SK-N-SH treated with all-trans-retinoic acid at 6 μM for 48 hours (cell line): ENCODE measurements around the gene NPLOC4.

Experiments used
- ATAC-seq: fragments of 200-7000 bp; cut with Tn5 transposase; 3 replicates; pipeline ENCODE4 v1.9.1; 2020; ENCODE audit warnings: mild to moderate bottlenecking, moderate library complexity
- CSRNP3 ChIP-seq: fragments of 250-450 bp; sonication (Bioruptor Pico); IDR thresholded peaks from 2 replicates; pipeline ENCODE4 v1.5.1; 2021; ENCODE audit warnings: mild to moderate bottlenecking, moderate library complexity
- ESRRG ChIP-seq: fragments of 250-450 bp; sonication (Bioruptor Pico); IDR thresholded peaks from 2 replicates; pipeline ENCODE4 v1.6.1; 2021; ENCODE audit warnings: mild to moderate bottlenecking
- GLIS3 ChIP-seq: fragments of 250-450 bp; sonication (Bioruptor Pico); IDR thresholded peaks from 2 replicates; pipeline ENCODE4 v1.5.0; 2020; ENCODE audit warnings: mild to moderate bottlenecking, moderate library complexity
- ISL1 ChIP-seq: fragments of 250-450 bp; sonication (Bioruptor Pico); IDR thresholded peaks from 2 replicates; pipeline ENCODE4 v2.1.2; 2022; ENCODE audit warnings: mild to moderate bottlenecking, moderate library complexity
- PATZ1 ChIP-seq: fragments of 250-450 bp; sonication (Bioruptor Pico); IDR thresholded peaks from 2 replicates; pipeline ENCODE4 v1.8.0; 2020; ENCODE audit warnings: mild to moderate bottlenecking, moderate library complexity, borderline replicate concordance
- PPARA ChIP-seq: fragments of 250-450 bp; sonication (Bioruptor Pico); IDR thresholded peaks from 2 replicates; pipeline ENCODE4 v1.5.0; 2020; ENCODE audit warnings: mild to moderate bottlenecking, borderline replicate concordance
- RARB ChIP-seq: fragments of 250-450 bp; sonication (Bioruptor Pico); IDR thresholded peaks from 2 replicates; pipeline ENCODE4 v1.8.0; 2021; ENCODE audit warnings: mild to moderate bottlenecking, moderate library complexity
- SNAI2 ChIP-seq: fragments of 250-450 bp; sonication (Bioruptor Pico); IDR thresholded peaks from 2 replicates; pipeline ENCODE4 v1.5.0; 2020; ENCODE audit warnings: mild to moderate bottlenecking, moderate library complexity
- TCF4 ChIP-seq: fragments of 250-450 bp; sonication (Bioruptor Pico); IDR thresholded peaks from 2 replicates; pipeline ENCODE4 v1.8.0; 2021; ENCODE audit warnings: mild to moderate bottlenecking, moderate library complexity, borderline replicate concordance
- TOX ChIP-seq: fragments of 250-450 bp; sonication (Bioruptor Pico); IDR thresholded peaks from 2 replicates; pipeline ENCODE4 v1.8.0; 2021; ENCODE audit warnings: mild to moderate bottlenecking, moderate library complexity, borderline replicate concordance
- ZC3H10 ChIP-seq: fragments of 250-450 bp; sonication (Bioruptor Pico); IDR thresholded peaks from 2 replicates; pipeline ENCODE4 v1.5.1; 2021; ENCODE audit warnings: mild to moderate bottlenecking, moderate library complexity
- ZFP3 ChIP-seq: fragments of 250-450 bp; sonication (Bioruptor Pico); IDR thresholded peaks from 2 replicates; pipeline ENCODE4 v1.5.0; 2020; ENCODE audit warnings: mild to moderate bottlenecking, moderate library complexity
- ZFP30 ChIP-seq: fragments of 450-650 bp; formaldehyde crosslinking; IDR thresholded peaks from 2 replicates; pipeline ENCODE4 v1.5.0; 2022; ENCODE audit warnings: mild to moderate bottlenecking, moderate library complexity
- TF ChIP-seq, protein P1 (sequence below): fragments of 250-450 bp; sonication (Bioruptor Pico); IDR thresholded peaks from 2 replicates; pipeline ENCODE4 v1.8.0; 2021; ENCODE audit warnings: low read depth, mild to moderate bottlenecking, moderate library complexity, borderline replicate concordance
- TF ChIP-seq, protein P2 (sequence below): fragments of 250-450 bp; sonication (Bioruptor Pico); IDR thresholded peaks from 2 replicates; pipeline ENCODE4 v1.5.1; 2020; ENCODE audit warnings: low read depth, mild to moderate bottlenecking, moderate library complexity
- TF ChIP-seq, protein P3 (sequence below): fragments of 250-450 bp; sonication (Bioruptor Pico); IDR thresholded peaks from 2 replicates; pipeline ENCODE4 v1.5.0; 2020; ENCODE audit warnings: mild to moderate bottlenecking, moderate library complexity

Gene NPLOC4

GRCh38 chr17:81553018-81553615, 83.8 kb downstream of the NPLOC4 start (continued):
- TF ChIP-seq CSRNP3 (CRISPR knock-in tag) (no peak), SNAI2 (no peak)

DNA sequence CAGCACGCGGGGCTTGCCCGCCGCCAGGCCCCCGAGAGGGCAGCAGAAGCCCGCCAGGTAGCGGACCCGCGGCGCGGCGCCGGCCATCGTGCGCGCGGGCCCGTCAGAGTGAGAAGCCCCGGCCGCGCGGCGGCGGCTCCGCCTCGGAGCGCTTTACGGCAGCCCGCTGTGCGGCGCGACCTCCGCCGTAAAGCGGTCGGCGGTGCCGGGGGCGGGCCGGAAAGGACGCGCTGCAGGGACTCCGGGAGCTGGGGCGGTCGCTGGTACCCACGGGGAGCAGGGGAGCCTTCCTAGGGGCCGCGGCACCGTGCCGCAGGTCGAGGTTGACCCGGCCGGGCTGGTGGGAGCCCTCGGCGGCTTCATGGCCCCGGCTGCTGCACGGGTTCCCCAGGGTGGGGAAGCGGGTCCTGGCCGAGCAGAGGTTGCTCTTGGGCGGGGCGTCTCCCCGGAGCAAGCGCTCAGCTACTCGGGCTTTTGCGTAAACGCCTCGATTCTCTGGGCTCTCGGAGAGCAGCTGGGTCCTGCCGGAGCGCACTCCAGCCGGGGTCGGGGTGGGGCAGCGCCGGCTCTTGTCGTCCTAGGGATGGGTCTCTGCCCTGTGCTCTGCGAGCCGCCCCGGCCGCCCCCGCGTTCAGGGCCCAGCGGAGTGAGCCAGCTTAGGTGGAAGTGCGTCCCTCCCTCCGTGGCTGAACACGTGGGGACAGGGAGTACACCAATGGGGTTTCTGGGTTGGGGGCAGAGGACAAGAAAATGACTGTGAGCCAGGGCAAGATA, 84.5 kb downstream of the NPLOC4 start, which contains the start of gene FAAP100:
FAAP100 (minus strand) TSS at position 110 of the 774 bp plus-strand sequence; CDS start at position 87, 23 bp downstream.
- peak; percentile 57 for ATAC-seq
- TF ChIP-seq, protein P1, sequence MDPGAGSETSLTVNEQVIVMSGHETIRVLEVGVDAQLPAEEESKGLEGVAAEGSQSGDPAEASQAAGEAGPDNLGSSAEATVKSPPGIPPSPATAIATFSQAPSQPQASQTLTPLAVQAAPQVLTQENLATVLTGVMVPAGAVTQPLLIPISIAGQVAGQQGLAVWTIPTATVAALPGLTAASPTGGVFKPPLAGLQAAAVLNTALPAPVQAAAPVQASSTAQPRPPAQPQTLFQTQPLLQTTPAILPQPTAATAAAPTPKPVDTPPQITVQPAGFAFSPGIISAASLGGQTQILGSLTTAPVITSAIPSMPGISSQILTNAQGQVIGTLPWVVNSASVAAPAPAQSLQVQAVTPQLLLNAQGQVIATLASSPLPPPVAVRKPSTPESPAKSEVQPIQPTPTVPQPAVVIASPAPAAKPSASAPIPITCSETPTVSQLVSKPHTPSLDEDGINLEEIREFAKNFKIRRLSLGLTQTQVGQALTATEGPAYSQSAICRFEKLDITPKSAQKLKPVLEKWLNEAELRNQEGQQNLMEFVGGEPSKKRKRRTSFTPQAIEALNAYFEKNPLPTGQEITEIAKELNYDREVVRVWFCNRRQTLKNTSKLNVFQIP = no peak
- TF ChIP-seq ZC3H10 (CRISPR knock-in tag) (0 out of 2 replicates have a peak, but pooled peaks have one; percentile 23), ZFP3 (CRISPR knock-in tag) (no peak), ZFP30 (no peak), ESRRG (CRISPR knock-in tag) (0 out of 2 replicates have a peak, but pooled peaks have one; percentile 52), TOX (CRISPR knock-in tag) (no peak), PATZ1 (CRISPR knock-in tag) (no peak; the same call in 1 of the 2 replicates), GLIS3 (CRISPR knock-in tag) (0 out of 2 replicates have a peak, but pooled peaks have one; percentile 14), ISL1 (CRISPR knock-in tag) (no peak)
- TF ChIP-seq, protein P2, sequence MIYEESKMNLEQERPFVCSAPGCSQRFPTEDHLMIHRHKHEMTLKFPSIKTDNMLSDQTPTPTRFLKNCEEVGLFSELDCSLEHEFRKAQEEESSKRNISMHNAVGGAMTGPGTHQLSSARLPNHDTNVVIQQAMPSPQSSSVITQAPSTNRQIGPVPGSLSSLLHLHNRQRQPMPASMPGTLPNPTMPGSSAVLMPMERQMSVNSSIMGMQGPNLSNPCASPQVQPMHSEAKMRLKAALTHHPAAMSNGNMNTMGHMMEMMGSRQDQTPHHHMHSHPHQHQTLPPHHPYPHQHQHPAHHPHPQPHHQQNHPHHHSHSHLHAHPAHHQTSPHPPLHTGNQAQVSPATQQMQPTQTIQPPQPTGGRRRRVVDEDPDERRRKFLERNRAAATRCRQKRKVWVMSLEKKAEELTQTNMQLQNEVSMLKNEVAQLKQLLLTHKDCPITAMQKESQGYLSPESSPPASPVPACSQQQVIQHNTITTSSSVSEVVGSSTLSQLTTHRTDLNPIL (CRISPR knock-in tag) = no peak; the same call in 1 of the 2 replicates

- TF ChIP-seq, protein P3, sequence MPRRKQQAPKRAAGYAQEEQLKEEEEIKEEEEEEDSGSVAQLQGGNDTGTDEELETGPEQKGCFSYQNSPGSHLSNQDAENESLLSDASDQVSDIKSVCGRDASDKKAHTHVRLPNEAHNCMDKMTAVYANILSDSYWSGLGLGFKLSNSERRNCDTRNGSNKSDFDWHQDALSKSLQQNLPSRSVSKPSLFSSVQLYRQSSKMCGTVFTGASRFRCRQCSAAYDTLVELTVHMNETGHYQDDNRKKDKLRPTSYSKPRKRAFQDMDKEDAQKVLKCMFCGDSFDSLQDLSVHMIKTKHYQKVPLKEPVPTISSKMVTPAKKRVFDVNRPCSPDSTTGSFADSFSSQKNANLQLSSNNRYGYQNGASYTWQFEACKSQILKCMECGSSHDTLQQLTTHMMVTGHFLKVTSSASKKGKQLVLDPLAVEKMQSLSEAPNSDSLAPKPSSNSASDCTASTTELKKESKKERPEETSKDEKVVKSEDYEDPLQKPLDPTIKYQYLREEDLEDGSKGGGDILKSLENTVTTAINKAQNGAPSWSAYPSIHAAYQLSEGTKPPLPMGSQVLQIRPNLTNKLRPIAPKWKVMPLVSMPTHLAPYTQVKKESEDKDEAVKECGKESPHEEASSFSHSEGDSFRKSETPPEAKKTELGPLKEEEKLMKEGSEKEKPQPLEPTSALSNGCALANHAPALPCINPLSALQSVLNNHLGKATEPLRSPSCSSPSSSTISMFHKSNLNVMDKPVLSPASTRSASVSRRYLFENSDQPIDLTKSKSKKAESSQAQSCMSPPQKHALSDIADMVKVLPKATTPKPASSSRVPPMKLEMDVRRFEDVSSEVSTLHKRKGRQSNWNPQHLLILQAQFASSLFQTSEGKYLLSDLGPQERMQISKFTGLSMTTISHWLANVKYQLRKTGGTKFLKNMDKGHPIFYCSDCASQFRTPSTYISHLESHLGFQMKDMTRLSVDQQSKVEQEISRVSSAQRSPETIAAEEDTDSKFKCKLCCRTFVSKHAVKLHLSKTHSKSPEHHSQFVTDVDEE (CRISPR knock-in tag) = no peak
- TF ChIP-seq SNAI2 = no peak
- ATAC-seq = peak; percentile 1; the same call in 1 of the 3 replicates
Measured at GRCh38 chr17:81551458-81552243, 85.3 kb downstream of the NPLOC4 start.

GRCh38 chr17:81550830-81551457, 86.0 kb downstream of the NPLOC4 start:
- ATAC-seq = no peak
- TF ChIP-seq, protein P3 (CRISPR knock-in tag) = no peak
- TF ChIP-seq RARB (no peak), ISL1 (CRISPR knock-in tag) (no peak), PPARA (CRISPR knock-in tag) (no peak), TCF4 (CRISPR knock-in tag) (no peak), ZC3H10 (CRISPR knock-in tag) (no peak), TOX (CRISPR knock-in tag) (no peak), SNAI2 (no peak), PATZ1 (CRISPR knock-in tag) (no peak)
